Keratinocyte (primary cell): ENCODE results near the gene VTI1A.

Experiments
- EZH2 ChIP-seq: IDR thresholded peaks from one replicate; pipeline ENCODE4 v1.6.1; 2012; ENCODE audit warnings: inconsistent platforms, mild to moderate bottlenecking, low read length, moderate library complexity
- TF ChIP-seq, protein P1 (sequence below), 3 experiments: IDR thresholded peaks in 1 of 3; conservative IDR thresholded peaks in 1 of 3; optimal IDR thresholded peaks in 1 of 3; 2 replicates in 2 of 3; 3 replicates in 1 of 3; pipeline versions ENCODE3 to v1.5.1; 2011; ENCODE audit warnings: low read length in 3 of 3, mild to moderate bottlenecking in 3 of 3, moderate library complexity in 2 of 3, control low read depth in 1 of 3, inconsistent platforms in 1 of 3; ENCODE audit not compliant: insufficient read depth in 2 of 3; ENCODE audit errors: extremely low read depth in 1 of 3

DNA sequence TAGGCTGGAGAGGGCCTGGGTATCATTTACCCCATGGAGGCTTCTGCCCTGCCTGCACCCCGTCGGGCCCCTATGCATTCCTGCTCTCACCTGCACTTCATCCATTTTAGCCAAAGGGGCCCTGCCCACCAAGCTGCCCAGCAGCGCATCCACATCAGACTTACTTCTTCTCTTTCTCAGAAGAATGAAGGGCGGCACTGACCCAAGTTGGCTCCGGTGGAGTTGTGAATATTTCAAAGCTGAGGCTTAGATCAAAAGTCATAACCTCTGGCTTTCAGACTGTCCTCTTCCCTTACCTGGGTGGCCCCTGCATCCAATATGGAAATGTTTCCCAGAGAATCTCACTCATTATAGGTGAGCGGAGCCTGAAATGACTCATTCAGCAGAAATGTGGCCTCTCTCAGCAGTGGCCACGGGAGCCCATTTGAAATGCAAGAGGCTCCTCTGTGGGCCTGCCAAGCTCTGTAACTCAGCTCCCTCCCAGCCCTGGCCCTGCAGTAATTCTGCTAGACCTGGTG is 385.4 kb downstream of the VTI1A start:
- TF ChIP-seq, protein P1, sequence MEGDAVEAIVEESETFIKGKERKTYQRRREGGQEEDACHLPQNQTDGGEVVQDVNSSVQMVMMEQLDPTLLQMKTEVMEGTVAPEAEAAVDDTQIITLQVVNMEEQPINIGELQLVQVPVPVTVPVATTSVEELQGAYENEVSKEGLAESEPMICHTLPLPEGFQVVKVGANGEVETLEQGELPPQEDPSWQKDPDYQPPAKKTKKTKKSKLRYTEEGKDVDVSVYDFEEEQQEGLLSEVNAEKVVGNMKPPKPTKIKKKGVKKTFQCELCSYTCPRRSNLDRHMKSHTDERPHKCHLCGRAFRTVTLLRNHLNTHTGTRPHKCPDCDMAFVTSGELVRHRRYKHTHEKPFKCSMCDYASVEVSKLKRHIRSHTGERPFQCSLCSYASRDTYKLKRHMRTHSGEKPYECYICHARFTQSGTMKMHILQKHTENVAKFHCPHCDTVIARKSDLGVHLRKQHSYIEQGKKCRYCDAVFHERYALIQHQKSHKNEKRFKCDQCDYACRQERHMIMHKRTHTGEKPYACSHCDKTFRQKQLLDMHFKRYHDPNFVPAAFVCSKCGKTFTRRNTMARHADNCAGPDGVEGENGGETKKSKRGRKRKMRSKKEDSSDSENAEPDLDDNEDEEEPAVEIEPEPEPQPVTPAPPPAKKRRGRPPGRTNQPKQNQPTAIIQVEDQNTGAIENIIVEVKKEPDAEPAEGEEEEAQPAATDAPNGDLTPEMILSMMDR (optimal IDR thresholded peaks at IDR 0.05 in 1 of 3, IDR thresholded peaks at IDR 0.05 in 1 of 3, conservative IDR thresholded peaks at IDR 0.05 in 1 of 3; ENCODE audit: extremely low read depth in 1 of 3, insufficient read depth in 2 of 3, low read length in 3 of 3) = no peak
- no peak for TF ChIP-seq EZH2
